Keratinocyte (primary cell): ENCODE results near the gene KBTBD12. TPM values are rescaled to one million over a fixed set of nuclear protein-coding genes. Genes with fewer than 3 reads are reported as not detected.
"Not testable (repeated sequence)": the region's sequence is repeated elsewhere in the genome, so short reads cannot be mapped to it uniquely, and the experiment has no call there.

Experiments used
- DNase-seq: peaks from one replicate; pipeline ENCODE4 v3.0.0-alpha.2; 2011; ENCODE audit warnings: low read depth, missing footprints, low spot score
- FAIRE-seq: peaks from 2 replicates; lab custom pipeline; 2011; peaks lifted over from hg19 to GRCh38; lab: Jason Lieb, UNC
- H2AFZ ChIP-seq: 2 replicates; pipeline ENCODE4 v1.6.0; 2012; ENCODE audit warnings: low read length, control low read depth, inconsistent platforms; ENCODE audit not compliant: control insufficient read depth
- H3K27ac ChIP-seq: 2 replicates; pipeline ENCODE4 v1.5.1; 2011; ENCODE audit warnings: low read length; ENCODE audit not compliant: control insufficient read depth, insufficient read depth
- H3K27me3 ChIP-seq: 3 replicates; pipeline ENCODE4 v1.6.0; 2011; ENCODE audit warnings: low read length; ENCODE audit not compliant: control insufficient read depth, insufficient read depth; ENCODE audit errors: extremely low read depth
- H3K36me3 ChIP-seq, 2 experiments: 2 replicates in 1 of 2; 3 replicates in 1 of 2; pipeline ENCODE4 v1.5.1; 2011; ENCODE audit warnings: low read length in 2 of 2, mild to moderate bottlenecking in 1 of 2; ENCODE audit not compliant: control insufficient read depth in 2 of 2, insufficient read depth in 2 of 2; ENCODE audit errors: extremely low read depth in 1 of 2
- H3K4me1 ChIP-seq: 3 replicates; pipeline ENCODE4 v1.5.1; 2011; ENCODE audit warnings: low read length; ENCODE audit not compliant: control insufficient read depth, insufficient read depth; ENCODE audit errors: extremely low read depth
- H3K4me2 ChIP-seq: 3 replicates; pipeline ENCODE4 v1.6.0; 2011; ENCODE audit warnings: low read depth, low read length; ENCODE audit not compliant: control insufficient read depth, insufficient read depth; ENCODE audit errors: extremely low read depth
- H3K4me3 ChIP-seq, 3 experiments: fragments of 200-600 bp in 1 of 3; sonication (generic) in 1 of 3; 2 replicates in 2 of 3; 3 replicates in 1 of 3; pipeline ENCODE4 v1.5.1; 2011 to 2016; ENCODE audit warnings: low read length in 3 of 3, mild to moderate bottlenecking in 3 of 3, control low read depth in 2 of 3, inconsistent platforms in 1 of 3, low read depth in 1 of 3, mixed read lengths in 1 of 3, mixed run types in 1 of 3, moderate library complexity in 1 of 3; ENCODE audit not compliant: control insufficient read depth in 2 of 3, insufficient read depth in 2 of 3; ENCODE audit errors: extremely low read depth in 1 of 3
- H3K79me2 ChIP-seq: 2 replicates; pipeline ENCODE4 v1.6.0; 2012; ENCODE audit warnings: low read length; ENCODE audit not compliant: control insufficient read depth, insufficient read depth
- H3K9ac ChIP-seq: 3 replicates; pipeline ENCODE4 v1.6.0; 2011; ENCODE audit warnings: low read length; ENCODE audit not compliant: control insufficient read depth, insufficient read depth; ENCODE audit errors: extremely low read depth
- H3K9me1 ChIP-seq: 3 replicates; pipeline ENCODE4 v1.6.0; 2011; ENCODE audit warnings: low read length; ENCODE audit not compliant: control insufficient read depth, insufficient read depth; ENCODE audit errors: extremely low read depth
- H3K9me3 ChIP-seq: 2 replicates; pipeline ENCODE4 v1.5.1; 2012; ENCODE audit warnings: low read depth, low read length; ENCODE audit not compliant: control insufficient read depth
- H4K20me1 ChIP-seq: 3 replicates; pipeline ENCODE4 v1.6.0; 2011; ENCODE audit warnings: low read length; ENCODE audit not compliant: control insufficient read depth, insufficient read depth; ENCODE audit errors: extremely low read depth
- CTCF ChIP-seq, 3 experiments: IDR thresholded peaks in 1 of 3; conservative IDR thresholded peaks in 1 of 3; optimal IDR thresholded peaks in 1 of 3; 2 replicates in 2 of 3; 3 replicates in 1 of 3; pipeline versions ENCODE3 to v1.5.1; 2011; ENCODE audit warnings: low read length in 3 of 3, mild to moderate bottlenecking in 3 of 3, moderate library complexity in 2 of 3, control low read depth in 1 of 3, inconsistent platforms in 1 of 3; ENCODE audit not compliant: insufficient read depth in 2 of 3; ENCODE audit errors: extremely low read depth in 1 of 3
- EZH2 ChIP-seq: IDR thresholded peaks from one replicate; pipeline ENCODE4 v1.6.1; 2012; ENCODE audit warnings: inconsistent platforms, mild to moderate bottlenecking, low read length, moderate library complexity
- dilution Hi-C: fragments of 300-500 bp; cut with MboI; formaldehyde crosslinking; loops from one replicate; pipeline ENCODE4 v1.7.0; 2020; ENCODE audit warnings: low sequenced_read_pairs; ENCODE audit not compliant: extremely low pct_ligation_motif_present
- polyA plus RNA-seq, 5 experiments: library from polyadenylated mRNA; depleted of rRNA in 3 of 5; stranded (reverse) in 3 of 5; stranded (forward) in 1 of 5; unstranded in 1 of 5; fragments of >200 nt; gene quantifications; 1 replicate in 1 of 5; 2 replicates in 3 of 5; 3 replicates in 1 of 5; pipeline versions ENCODE4 v1.2.1 to v1.2.3, GENCODE V29; 2011 to 2012; ENCODE audit warnings: missing spikeins in 2 of 5, low read depth in 1 of 5, low replicate concordance in 1 of 5

The KBTBD12 gene
- polyA plus RNA-seq, 1 donor (not counting 4 experiments of a cell fraction or from before 2014, with no cell fraction given): not detected

- Histone ChIP-seq H3K36me3 (no peaks in the 10 kb centered on the region), H3K27me3 (peaks cover 12% of the 10 kb centered on the region), H3K27ac (no peak overlapping the region), H3K4me3 (no peak overlapping the region), H3K79me2 (no peaks in the 10 kb centered on the region), H3K4me2 (no peak overlapping the region), H4K20me1 (no peaks in the 10 kb centered on the region), H3K9ac (no peak overlapping the region), H3K9me1 (no peaks in the 10 kb centered on the region), H3K9me3 (no peaks in the 10 kb centered on the region), H3K4me1 (peaks cover 3% of the 10 kb centered on the region), H2AFZ (no peak overlapping the region)
- dilution Hi-C loops: no loop called here
- no peak for FAIRE-seq
- DNase-seq: no peak
- no peak for TF ChIP-seq CTCF (optimal IDR thresholded peaks at IDR 0.05 in 1 of 3, IDR thresholded peaks at IDR 0.05 in 1 of 3, conservative IDR thresholded peaks at IDR 0.05 in 1 of 3; ENCODE audit: extremely low read depth in 1 of 3, insufficient read depth in 2 of 3, low read length in 3 of 3)
- TF ChIP-seq EZH2: no peak
These were observed 5.4 kb upstream of the KBTBD12 start for GRCh38 chr3:127909646-127910045.

GRCh38 chr3:127911421-127911931, 3.6 kb upstream of the KBTBD12 start:
- no peaks in the 10 kb centered on the region for H3K79me2 ChIP-seq
- no peaks in the 10 kb centered on the region for H3K36me3 ChIP-seq
- DNase-seq (no peak), FAIRE-seq (peak; percentile 56)
- peak overlapping the region; percentile 17 for H2AFZ ChIP-seq
- dilution Hi-C loops: no loop called here
- peak overlapping the region; percentile 46 for H3K4me2 ChIP-seq
- no peaks in the 10 kb centered on the region for H3K9me3 ChIP-seq
- H4K20me1 ChIP-seq: no peaks in the 10 kb centered on the region
- peaks cover 9% of the 10 kb centered on the region for H3K4me1 ChIP-seq
- H3K9me1 ChIP-seq: no peaks in the 10 kb centered on the region
- no peak overlapping the region for H3K9ac ChIP-seq
- H3K27me3 ChIP-seq: peaks cover 31% of the 10 kb centered on the region
- TF ChIP-seq CTCF (optimal IDR thresholded peaks at IDR 0.05 in 1 of 3, IDR thresholded peaks at IDR 0.05 in 1 of 3, conservative IDR thresholded peaks at IDR 0.05 in 1 of 3; ENCODE audit: extremely low read depth in 1 of 3, insufficient read depth in 2 of 3, low read length in 3 of 3): no peak
- no peak for TF ChIP-seq EZH2
- no peak overlapping the region for H3K4me3 ChIP-seq
- H3K27ac ChIP-seq: no peak overlapping the region

GRCh38 chr3:127913841-127914240, 1.2 kb upstream of the KBTBD12 start:
- H3K9ac ChIP-seq, H4K20me1 ChIP-seq, FAIRE-seq, H3K9me3 ChIP-seq, H3K9me1 ChIP-seq, H2AFZ ChIP-seq, H3K36me3 ChIP-seq, DNase-seq, H3K4me3 ChIP-seq, H3K79me2 ChIP-seq, H3K27ac ChIP-seq, H3K4me2 ChIP-seq, dilution Hi-C loops, H3K4me1 ChIP-seq: not testable (repeated sequence)
- peaks cover 31% of the 10 kb centered on the region for H3K27me3 ChIP-seq
